ENCODE results near the gene REC114.

DNA sequence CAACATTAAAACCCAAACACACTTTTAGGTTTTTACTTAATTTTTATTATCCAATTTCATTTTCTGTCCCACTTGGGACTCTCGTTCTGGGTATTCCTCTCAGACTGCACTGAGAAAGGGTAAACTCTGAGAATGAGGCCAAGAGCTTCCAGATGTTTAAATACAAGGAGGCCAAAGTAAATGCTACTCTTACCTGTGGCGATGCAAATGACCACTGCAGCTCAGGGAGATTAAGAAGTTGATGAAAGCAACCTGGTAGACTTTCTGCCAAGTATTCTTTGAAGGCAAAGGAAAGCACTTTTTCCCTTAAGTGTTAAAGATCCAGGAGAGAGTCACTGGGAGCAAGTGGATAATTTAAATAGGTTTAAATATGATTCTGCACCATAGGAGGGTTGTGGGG, 151.1 kb downstream of the REC114 start:
- TF ChIP-seq POLR2AphosphoS5 (IDR thresholded peaks at IDR 0.05; ENCODE audit: low read depth, low read length) (no peak), TAF1 (IDR thresholded peaks at IDR 0.05; ENCODE audit: borderline replicate concordance, insufficient read depth, low read length) (no peak)

All from PFSK-1 (cell line).